GM18507 (cell line): ENCODE measurements around the gene AGAP1.

Experiments
- DNase-seq: peaks from one replicate; pipeline ENCODE4 v3.0.0; 2011; ENCODE audit warnings: low read depth; ENCODE audit not compliant: insufficient read length; ENCODE audit errors: extremely low spot score
- FAIRE-seq: peaks from 2 replicates; lab custom pipeline; 2011; peaks lifted over from hg19 to GRCh38; lab: Jason Lieb, UNC

The AGAP1 gene

DNA sequence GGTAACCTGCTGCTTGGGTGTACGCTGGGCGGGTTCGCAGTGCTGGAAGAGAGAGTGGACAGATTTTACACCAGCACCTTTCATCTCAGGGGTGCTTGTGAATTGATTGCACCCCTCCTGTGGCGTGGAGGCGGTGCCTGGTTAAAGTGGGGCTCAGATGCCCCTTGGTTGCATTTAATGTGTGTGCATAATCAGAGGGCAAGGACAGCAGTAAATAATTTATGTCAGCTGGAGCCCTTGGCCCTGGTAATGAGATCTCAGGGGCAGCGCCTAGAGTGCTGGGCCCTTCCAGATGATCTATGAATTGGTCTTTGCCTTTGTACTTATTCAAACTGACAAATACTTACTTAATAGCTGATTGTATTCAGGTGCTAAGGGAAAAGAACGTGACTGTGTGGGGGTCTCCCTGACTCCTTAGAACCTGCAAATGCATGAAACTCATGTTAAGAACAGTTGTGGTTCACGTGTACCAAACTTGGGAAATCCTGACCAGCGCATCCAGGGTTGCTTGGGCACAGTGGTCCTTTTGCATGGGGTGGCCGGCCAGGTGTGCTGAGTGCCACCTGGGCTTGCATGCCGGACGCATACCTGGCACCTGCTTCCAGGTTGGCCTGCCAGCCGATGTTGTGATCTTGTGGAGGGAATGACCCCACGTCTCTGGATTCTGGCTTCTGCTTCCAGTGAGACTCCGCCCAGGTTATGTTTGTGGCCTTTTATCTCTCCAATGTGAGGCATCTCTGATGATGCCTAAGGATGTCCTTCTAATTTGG is 118.5 kb downstream of the AGAP1 start:
- no peak for DNase-seq
- FAIRE-seq: no peak

DNA sequence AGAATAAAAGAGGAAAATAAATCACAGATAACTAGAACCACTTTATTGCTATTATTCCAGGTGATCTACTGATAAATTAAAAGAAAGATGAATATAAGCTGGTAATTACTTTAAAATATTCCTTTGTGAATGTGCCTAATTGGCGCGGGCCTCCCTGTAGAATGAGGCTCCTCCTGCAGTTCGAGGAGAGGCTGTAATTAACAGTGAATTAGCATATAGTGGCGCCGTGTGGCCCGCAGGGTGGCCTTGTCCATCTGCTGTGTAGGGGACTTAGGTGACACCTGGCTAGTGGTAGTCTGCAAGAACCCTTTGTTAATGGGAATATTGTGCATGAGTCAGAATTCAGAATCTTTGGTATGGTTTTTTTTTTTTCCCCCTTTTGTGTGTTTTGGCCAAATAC is 119.8 kb downstream of the AGAP1 start:
- DNase-seq (no peak), FAIRE-seq (no peak)

DNA sequence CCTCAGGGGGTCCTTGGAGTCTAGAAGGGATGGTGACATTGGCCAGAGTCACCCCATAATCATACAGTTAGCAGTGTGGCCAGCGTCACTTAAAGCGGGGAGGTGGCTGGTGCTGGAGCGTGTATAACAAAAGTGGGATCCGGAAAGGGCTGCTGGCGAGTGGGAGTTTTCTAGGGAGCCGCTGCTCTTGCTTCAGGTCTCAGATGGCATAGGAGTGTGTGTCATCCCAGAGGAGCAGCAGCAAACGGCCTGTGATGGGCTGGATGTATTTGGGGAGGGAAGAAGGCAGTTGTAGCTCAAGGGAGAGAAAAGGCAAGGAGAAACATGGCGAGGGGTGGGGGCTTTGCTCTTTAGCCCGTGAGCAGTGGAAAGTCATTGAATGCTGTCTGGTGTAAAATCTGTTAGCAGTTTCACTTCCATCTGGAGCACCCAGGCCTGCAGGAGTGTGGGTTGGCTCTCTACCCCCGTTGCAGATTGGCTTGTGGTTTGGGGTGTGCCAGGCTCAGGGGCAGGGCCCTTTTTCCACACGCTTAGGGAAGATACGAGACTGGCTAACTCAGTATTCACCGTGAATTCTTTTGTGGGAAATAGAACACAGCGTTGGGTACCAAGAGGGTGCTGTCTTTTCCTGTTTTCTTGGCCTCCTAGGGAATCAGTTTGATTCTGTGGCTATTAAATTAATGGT is 120.5 kb downstream of the AGAP1 start:
- DNase-seq (no peak), FAIRE-seq (no peak)

DNA sequence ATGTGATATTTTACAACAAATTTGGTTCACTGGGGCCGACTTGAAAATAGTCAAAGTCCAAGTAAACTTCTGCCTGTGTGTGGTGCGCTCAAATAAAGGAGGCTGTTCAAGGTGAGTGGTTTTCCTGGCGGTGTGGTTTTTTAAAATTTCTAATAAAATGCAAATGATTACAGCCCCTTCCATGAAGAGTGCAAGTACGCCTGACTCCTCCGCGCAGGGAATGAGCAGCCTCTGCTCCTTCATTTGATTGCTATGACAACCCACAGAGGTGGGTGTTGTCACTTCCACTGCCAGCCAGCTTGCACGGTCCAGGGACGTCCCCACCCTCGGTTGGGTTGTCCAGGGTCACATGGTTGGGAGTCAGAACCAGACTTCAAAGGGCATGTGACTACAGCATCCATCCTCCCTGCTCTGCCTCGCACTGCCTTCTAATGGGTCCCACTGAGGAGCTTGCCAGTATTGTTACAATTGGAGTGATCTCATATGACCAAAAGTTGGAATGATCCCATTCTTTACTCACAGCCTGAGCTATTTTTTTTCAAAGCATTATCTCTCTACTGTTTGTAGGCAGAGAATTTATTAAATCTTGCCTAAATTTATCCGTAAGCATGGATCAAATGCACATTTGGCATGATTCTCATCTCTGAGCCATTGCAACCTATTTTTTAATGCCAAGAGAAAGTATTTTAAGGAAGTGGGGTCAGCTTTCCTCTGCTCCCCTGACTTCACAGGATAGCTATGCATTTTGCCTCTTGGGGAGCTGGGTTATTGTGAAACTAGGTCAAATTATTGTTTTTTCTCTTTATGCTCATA is 121.3 kb downstream of the AGAP1 start:
- DNase-seq (no peak), FAIRE-seq (no peak)

DNA sequence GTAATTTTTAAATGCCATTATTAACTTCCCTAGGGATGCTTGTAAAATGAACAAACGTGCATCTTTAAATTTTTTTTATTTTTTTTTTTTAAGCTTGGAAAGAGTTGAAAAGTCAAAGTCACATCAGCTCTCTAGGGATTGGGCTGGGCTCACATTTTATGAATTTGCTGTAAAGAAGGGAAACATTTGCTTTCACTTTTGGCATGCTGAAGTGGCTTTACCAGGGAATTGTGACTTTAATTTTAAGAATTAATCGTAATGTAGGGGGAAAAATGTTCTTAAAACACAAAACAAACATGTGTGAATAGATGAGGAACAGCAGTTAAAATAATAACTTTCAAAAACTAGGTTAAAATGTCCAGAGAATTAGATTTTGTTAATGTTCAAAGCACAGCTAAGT is 123.0 kb downstream of the AGAP1 start:
- DNase-seq: no peak
- no peak for FAIRE-seq

DNA sequence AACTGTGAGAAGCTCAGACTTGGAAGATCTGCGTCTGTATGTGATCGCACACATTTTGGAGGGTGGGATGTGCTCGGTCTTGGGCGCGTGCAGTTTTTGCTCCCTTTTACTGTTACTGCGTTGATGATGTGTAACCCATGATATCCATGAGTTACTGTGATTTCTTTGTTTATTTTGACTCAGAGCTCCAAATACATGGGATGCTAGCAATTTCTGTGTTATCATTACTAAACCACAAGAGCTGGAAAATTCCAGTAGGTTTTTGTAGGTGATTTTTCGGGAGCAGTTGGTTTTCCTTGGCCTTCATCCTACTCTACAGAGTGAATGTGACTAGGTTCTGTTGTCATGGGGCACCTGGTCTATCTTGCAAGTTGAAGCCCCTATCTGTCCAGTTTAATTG is 124.2 kb downstream of the AGAP1 start:
- FAIRE-seq (no peak), DNase-seq (no peak)

DNA sequence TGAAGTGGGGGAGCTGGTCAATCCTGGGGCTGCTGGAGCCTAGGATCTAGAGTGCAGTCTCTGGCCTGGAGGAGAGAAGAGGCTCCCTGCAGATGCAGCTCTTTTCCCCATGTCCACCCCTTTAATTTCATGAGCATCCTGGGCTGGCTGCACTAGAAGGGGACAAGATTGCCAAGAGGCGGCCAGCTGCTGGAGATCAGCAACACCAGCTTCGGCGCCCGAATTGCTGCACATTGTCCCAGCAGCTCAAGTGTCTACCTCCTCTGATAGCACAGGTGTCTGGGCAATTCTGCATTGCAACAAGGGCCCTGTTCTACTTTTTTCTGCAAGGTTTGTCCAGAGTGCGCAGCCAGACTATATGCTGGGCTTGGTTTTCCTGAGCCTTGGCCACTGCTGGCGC is 125.7 kb downstream of the AGAP1 start:
- FAIRE-seq (no peak), DNase-seq (no peak)

DNA sequence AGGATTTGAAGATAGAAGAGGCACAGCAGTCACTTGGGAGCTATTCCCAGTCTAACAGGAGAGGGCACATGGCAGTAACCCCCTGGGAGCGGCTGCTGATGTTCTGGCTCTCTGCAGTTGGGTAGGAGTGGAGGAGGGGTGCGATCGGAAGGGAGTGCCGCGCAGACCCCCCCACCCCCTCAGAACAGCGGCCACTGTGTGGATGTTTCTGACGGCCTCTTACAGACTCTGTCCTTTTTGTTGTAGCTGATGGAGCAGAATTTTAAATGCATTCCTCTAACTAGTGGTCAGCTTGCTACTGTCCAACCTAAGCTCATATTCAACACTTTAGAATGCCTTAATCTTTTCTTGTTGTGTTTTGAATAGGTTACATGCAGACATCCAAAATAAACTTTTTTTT is 127.9 kb downstream of the AGAP1 start:
- no peak for DNase-seq
- no peak for FAIRE-seq

DNA sequence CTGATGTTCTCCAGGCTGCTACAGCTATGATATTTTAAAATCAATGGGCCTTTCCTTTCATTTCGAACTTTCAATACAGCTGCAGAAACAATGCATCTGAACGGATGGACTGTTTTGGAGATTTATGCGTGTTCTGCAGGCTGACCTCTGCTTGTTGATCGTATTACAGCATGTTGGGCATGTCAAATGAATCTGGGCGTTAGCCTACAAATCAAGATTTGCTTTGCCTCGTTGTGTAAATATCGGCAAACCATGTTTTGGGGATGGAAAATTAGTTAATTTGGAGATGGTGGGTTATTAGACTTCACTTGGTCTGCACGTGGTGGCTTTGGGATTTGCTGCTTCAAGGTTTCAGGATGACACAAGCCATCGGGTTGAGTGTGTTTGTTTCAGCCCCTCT is 129.3 kb downstream of the AGAP1 start:
- DNase-seq (no peak), FAIRE-seq (no peak)

DNA sequence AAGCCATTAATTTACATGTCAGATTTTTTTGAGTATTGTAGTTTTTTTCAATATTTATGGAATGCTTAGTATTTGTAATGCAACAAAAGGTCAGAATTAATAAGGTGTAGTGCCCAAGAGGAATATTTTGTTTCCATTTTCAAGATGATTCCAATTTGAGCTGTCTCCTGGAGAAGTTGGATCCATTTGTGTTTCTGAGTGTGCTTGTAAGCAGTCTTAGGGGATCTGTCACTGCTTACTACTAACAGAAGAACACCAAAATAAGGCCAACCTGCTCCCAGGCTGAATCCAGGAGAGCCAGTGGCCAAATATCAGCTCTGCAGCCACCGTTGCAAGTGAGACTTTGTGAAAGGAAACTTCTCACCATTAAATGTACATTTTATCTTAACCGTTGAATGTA is 129.9 kb downstream of the AGAP1 start:
- FAIRE-seq (no peak), DNase-seq (no peak)

DNA sequence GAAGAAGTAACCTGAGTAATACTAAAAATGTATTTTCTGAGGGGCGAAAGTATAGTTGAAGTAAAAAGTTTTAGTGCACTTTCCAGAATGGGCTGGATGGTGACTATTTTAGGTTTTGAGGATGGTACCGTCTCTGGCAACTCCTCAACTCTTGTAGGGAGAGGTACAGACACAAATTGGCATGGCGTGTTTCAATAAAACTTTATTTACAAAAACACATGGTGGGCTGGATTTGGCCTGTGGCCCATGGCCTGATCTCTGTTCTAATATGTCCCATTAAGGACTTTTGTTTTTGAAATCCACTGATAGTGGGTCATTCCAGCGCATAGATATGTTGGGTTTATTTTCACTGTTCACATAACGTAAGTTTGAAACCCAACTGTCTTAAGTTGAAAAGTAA is 132.8 kb downstream of the AGAP1 start:
- no peak for FAIRE-seq

DNA sequence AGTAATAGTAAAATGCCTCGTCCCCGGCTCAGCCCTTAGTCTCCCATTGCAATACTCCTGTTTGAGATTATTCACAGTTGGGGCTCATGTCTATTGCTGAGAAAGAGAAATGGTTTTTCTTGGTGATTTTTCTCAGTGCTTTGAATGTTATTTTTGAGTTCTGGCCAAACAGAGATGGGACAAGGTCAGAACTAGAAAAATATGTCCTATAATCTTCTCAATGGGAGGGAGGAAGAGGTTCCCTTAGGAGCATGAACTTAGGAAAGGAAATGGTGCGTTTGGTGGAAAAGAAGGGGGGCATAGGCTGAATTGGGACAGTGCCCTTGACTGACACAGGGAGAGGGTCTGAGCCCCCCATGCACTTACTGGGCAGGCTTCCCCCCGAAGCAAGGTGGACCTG is 133.8 kb downstream of the AGAP1 start:
- FAIRE-seq (no peak), DNase-seq (no peak)

More for the DNA sequence above, 132.8 kb downstream of the AGAP1 start:
- DNase-seq: no peak

DNA sequence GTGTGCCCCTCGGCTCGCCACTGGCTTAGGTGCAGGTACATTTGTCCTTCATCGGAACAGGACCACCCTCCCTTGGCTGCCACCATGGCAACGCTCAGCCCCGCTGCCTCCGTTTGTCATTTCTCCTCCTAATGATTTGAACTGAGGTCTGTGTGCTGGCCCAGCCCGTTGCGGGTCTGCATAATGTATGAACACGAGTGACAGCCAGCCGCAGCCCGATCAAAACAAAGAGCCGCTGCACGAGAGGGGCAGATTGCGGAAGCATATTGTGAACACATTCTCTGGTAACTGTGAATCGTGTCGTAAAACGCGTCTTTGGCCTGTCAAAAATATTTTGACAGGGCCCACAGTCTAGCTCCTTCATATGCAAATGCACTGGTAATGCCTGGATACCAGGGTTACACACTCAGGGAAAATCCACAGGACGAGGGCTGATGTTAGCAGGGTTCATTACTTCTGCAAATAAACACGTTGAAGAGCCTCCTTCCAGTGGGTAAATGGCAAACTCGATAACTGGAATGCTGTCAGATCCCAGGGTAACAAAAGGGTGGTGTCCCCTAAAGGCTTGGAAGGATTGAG is 137.0 kb downstream of the AGAP1 start:
- DNase-seq: no peak

DNA sequence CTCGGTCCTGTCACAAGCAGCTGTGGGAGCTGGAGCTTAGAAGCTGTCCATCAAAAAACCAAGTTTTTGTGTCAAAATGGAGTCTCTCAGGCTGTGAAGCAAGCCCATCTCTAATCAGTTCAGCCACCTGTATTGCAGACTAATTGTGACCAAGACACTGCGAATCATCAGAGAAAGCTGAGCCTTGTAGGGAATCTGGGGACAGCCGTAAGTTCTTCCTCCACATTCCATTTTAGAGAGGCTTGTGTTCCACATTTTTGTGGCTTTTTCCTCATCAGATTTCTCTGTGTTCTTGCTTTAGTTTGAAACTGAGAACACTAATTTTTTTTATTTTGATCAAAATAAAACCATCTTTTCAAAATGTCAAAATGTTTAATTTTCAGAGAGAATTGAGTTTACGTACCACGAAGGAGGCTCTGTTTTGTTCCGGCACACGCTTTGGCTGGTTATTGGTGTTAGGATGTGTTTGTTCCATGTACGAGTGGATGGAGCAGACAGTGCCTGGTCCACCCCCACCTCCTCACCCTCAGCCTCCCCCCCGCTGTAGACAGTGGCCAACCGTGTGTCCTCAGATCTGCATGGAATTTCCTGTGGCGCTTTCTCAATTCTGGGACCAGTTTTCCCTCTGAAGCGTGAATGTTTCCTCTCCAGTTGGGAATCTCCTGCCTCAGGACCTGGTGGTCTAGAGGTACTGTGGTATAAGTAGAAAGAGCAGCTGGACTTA is 140.8 kb downstream of the AGAP1 start:
- FAIRE-seq (no peak), DNase-seq (no peak)

More for the DNA sequence above, 137.0 kb downstream of the AGAP1 start:
- FAIRE-seq: no peak

DNA sequence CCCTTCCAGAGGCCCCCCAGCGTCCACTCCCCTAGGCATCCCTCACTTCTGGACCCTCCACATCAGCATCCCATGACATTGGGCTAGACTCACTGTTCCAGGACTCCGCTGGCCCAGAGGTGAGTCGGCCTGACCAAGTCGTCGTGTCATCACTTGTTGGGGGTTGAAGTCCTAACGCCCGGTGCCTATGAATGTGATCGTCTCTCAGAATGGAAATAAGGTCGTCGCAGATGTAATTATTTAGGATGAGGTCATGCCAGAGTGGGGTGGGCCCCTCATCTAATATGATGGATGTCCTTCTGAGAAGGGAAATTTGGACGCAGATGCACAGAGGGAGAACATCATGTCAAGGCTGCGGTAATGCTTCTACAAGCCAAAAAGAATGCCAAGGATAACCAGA is 142.7 kb downstream of the AGAP1 start:
- no peak for DNase-seq
- FAIRE-seq: no peak

DNA sequence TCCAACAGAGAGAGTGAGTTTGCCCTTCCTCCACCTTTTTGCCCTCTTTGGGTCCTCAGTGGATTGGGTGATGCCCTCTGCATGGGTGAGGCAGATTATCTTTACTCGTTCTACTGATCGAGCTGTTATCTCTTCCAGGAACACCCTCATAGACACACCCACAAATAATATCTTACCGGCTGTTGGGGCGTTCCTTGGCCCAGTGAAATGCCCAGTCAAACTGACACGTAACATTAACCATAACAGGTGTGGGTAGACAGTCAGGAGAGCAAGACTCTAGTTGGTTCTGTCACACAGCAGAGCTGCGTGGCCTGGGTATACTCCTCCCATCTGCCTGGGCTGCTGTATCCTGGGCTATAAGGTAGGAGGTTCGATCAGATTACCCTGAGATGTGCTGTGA is 144.1 kb downstream of the AGAP1 start:
- DNase-seq (no peak), FAIRE-seq (no peak)

DNA sequence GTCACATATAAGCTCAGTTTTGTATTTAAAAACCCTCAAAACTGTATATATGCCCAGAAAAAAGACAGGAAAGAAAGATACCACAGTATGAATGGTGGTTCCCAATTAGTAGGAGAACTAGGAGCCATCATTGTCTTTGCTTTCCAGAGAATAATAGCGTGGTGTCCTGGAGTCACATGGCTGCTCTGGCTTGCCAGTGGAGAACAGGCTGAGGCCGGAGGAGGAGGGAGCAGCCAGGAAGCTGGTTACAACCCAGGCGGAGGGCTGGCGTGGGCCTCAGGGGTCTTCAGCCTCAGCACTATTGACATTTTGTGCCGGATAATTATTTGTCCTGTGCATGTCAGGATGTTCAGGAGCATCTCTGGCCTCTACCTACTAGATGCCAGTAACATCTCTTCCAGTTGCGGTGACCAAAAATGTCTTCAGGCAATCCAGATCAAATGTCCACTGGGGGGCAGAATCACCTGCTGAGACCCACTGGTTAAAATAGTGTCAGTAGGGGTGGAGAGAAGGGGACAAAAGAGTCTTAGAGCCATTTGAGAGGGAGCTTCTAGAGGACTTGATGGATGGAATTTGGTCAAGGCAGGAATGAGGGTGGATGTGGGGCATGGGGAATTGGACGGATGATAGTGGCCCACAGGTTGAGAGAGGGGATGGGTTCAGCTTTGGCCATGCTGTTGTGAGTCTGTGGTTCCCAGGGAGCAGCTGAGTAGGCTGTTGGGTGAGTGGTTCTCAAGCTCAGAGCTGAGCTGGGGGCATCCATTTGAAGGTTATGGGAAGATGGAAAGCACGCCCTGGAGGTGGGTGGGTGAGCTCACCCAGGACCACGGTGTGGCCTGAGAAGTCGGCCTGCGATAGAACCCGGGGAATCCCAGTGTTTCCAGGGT is 144.9 kb downstream of the AGAP1 start:
- FAIRE-seq: no peak
- no peak for DNase-seq

DNA sequence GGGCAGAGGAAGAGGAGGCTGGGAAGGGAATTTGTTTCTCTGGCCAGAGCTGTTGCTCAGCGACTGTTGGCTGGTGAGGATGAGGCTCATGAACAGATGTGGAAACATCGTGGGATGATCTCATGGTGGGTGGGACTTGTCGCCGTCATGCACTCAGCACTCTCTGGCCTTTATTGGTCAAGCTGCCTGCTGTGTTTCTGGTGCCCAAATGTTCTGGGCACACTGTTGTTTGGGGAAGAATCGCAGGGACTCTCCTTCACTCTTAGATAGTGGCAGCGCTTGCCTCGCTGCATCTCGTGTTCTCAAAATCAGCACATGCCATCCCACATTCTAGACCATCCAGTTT is 145.6 kb downstream of the AGAP1 start:
- no peak for FAIRE-seq
- no peak for DNase-seq

DNA sequence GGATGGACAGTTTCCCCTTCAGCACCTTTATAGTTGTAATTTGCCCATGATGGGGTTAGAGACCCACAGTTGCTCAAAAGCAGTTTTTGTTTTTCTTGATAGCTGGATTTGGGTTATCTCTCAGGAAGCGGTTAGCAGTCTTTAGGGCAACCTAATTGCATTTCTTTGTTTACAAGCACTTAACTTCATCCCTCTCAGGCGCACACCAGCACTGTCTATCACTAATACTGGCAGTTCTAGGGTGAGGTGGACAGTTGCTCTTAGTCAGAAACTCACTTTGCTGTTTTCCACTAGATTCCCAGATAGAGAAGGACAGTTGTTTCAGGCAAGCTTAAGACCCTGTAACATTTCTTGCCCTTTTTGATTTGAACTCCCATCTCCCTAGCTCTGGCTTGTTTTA is 146.0 kb downstream of the AGAP1 start:
- no peak for FAIRE-seq
- DNase-seq: no peak
